Stimulated activated effector memory CD8-positive, alpha-beta T cell treated with anti-CD3 and anti-CD28 coated beads, Interleukin-12 subunit alpha, Interleukin-12 subunit beta, amount 100 ng/mL, for 72 hours (primary cell): Measurements from ENCODE around the gene GLUL.

Source experiments
- ATAC-seq: fragments of 150-1000 bp; cut with Tn5 transposase; 2 replicates; pipeline ENCODE4 v1.10.0; 2021
- DNase-seq, 2 donors: peaks; one replicate each; pipeline ENCODE4 v3.0.0; 2021 to 2022; ENCODE audit warnings: low spot score in 2 of 2
- H3K27ac Mint-ChIP-seq: one replicate; pipeline ENCODE4 v1.8.0; 2022; ENCODE audit warnings: mild to moderate bottlenecking, mixed read lengths
- H3K36me3 Mint-ChIP-seq: one replicate; pipeline ENCODE4 v1.8.0; 2022; ENCODE audit warnings: mild to moderate bottlenecking, mixed read lengths
- H3K4me1 Mint-ChIP-seq: one replicate; pipeline ENCODE4 v1.8.0; 2022; ENCODE audit warnings: mixed read lengths
- H3K4me3 Mint-ChIP-seq: one replicate; pipeline ENCODE4 v1.8.0; 2022; ENCODE audit warnings: mild to moderate bottlenecking, mixed read lengths
- H3K9me3 Mint-ChIP-seq: one replicate; pipeline ENCODE4 v1.8.0; 2022; ENCODE audit warnings: mixed read lengths

The GLUL gene

DNA sequence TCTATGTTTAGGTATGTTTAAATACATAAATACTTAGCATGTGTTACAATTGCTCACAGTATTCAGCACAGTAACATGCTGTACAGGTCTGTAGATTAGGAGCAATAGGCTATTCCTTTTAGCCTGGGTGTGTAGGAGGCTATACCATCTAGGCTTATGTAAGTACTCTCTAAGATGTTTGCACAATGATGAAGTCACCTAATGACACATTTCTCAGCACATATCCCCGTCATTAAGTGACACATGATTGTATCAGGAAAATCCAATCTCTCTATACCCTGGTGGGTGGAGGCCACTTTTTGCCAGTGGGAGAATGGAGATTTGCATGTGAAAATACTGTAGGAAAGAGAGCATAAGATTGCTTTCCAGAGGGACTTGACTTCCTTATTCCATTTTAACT is 14.4 kb upstream of the GLUL start:
- H3K36me3 Mint-ChIP-seq = no peaks in the 10 kb centered on the region
- no peaks in the 10 kb centered on the region for H3K4me1 Mint-ChIP-seq
- no peak for ATAC-seq
- no peak overlapping the region for H3K4me3 Mint-ChIP-seq
- DNase-seq = no peak
- H3K27ac Mint-ChIP-seq = no peak overlapping the region
- peaks cover 4% of the 10 kb centered on the region for H3K9me3 Mint-ChIP-seq

DNA sequence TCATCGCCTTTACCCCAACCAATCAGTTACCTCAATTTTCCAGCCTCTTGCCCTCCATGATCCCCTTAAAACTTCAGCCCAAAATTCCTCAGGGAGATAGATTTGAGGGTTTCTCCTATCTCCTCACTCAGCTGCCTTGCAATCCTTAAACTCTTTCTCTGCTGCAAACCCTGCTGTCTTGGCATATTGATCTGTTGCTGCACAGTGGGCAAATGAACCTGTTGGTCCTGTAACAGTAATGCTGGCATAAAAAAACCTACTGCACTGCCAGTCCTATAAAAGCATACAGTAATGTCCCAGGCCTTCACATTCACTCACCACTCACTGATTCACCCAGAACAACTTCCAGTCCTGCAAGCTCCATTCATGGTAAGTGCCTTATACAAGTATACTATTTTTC is 14.0 kb upstream of the GLUL start:
- ATAC-seq (no peak), DNase-seq (no peak)
- Mint-ChIP-seq H3K4me3 (no peak overlapping the region), H3K9me3 (peaks cover 4% of the 10 kb centered on the region), H3K27ac (no peak overlapping the region), H3K4me1 (no peaks in the 10 kb centered on the region), H3K36me3 (no peaks in the 10 kb centered on the region)

DNA sequence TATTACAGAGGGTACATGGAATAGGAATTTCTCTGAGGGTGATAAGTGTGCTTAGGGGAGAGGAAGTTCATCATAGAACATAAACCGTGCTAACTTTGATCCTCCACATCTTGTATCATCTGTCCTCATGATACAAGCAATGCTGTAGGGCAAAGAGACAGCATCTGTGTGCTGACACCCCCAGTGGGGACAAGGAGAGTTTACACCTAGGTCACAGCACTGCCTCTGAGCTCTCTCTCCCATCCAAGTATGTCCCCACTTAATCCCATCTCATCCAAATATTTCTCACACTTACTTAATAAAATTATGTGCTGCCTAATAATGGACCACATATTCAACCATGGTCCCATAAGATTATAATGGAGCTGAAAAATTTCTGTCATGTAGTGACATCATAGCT is 13.2 kb upstream of the GLUL start:
- Mint-ChIP-seq H3K36me3 (no peaks in the 10 kb centered on the region), H3K4me1 (no peaks in the 10 kb centered on the region)
- ATAC-seq = no peak

DNA sequence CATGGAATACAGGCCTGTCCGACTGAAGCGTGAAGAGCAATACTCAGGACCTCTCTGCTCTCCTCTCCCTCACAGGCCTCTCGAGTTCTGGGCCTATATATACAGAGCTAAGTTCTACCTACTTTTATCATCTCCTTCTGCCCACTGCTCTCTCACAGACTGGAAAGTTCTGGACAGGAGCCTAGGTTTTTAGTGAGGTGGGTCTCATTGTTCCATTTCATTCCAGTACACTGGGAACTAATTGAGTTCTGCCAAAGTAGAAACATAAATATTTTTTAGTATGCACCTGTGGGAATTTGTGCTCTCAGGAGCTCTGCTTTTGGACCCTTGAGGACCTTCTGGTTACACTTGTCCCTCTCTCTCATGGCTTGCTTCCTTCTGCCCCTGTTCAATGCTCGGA is 9.0 kb upstream of the GLUL start, which contains the start of gene TEDDM1:
Gene TEDDM1 (minus strand): TSS at position 101 of the 400 bp plus-strand sequence. CDS start 182 bp downstream, outside the sequence.
- no peak for DNase-seq
- Mint-ChIP-seq H3K4me1 (no peaks in the 10 kb centered on the region), H3K36me3 (no peaks in the 10 kb centered on the region), H3K27ac (no peak within 1 kb of the TSS), H3K4me3 (no peak within 1 kb of the TSS), H3K9me3 (peaks cover 2% of the 10 kb centered on the region)
- no peak for ATAC-seq

More for the DNA sequence above, 13.2 kb upstream of the GLUL start:
- Mint-ChIP-seq H3K27ac (no peak overlapping the region), H3K4me3 (no peak overlapping the region), H3K9me3 (peaks cover 4% of the 10 kb centered on the region)
- DNase-seq = no peak

DNA sequence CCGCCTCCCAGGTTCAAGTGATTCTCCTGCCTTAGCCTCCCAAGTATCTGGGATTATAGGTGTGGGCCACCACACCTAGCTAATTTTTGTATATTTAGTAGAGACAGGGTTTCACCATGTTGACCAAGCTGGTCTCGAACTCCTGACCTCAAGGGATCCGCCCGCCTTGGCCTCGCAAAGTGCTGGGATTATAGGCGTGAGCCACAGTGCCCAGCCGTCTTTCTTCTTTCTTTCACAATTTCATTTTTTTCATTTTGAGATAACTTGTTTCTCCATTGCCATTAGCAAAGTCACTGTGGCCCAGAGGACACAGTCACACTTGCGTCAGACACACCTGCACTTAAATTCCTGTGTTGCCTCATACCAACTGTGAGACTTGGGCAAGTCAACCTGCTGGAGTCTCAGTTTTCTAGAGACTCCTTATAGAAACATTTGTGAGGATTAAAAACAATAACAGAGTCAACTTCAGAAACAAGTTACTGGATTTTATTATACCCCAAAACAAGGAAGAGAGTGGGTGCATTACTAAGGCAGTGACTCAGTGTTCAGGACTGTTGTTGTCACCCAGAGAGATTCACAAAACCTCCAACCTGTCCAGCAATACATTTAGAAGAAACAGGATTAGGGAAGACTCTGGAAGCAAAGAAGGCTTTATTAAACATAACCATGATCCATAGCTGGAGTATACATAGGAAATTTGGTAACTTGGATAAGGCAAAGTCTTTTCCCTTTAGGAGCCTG is 6.2 kb upstream of the GLUL start:
- ATAC-seq (no peak), DNase-seq (no peak)
- Mint-ChIP-seq H3K4me1 (no peaks in the 10 kb centered on the region), H3K4me3 (no peak overlapping the region), H3K36me3 (no peaks in the 10 kb centered on the region), H3K27ac (no peak overlapping the region), H3K9me3 (no peaks in the 10 kb centered on the region)

DNA sequence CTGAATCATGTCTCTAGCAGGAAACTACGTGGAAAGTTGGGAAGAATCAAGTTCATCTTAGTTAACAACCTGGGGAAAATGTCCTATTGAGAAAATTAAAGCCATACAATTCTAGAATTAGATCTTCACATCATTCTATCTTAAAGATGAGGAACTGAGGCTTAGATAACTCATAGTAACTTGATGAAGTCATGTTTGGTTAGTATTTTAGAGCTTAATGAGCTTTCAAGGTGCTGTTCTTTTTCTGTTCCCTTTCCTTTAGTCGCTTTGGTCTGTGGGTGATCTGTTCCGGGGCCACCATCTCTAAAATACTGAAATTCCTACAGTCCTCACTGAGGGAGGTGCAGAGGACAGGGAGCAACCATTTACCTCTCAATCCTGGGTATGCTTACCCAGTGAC is 4.3 kb upstream of the GLUL start:
- ATAC-seq (no peak), DNase-seq (no peak)

DNA sequence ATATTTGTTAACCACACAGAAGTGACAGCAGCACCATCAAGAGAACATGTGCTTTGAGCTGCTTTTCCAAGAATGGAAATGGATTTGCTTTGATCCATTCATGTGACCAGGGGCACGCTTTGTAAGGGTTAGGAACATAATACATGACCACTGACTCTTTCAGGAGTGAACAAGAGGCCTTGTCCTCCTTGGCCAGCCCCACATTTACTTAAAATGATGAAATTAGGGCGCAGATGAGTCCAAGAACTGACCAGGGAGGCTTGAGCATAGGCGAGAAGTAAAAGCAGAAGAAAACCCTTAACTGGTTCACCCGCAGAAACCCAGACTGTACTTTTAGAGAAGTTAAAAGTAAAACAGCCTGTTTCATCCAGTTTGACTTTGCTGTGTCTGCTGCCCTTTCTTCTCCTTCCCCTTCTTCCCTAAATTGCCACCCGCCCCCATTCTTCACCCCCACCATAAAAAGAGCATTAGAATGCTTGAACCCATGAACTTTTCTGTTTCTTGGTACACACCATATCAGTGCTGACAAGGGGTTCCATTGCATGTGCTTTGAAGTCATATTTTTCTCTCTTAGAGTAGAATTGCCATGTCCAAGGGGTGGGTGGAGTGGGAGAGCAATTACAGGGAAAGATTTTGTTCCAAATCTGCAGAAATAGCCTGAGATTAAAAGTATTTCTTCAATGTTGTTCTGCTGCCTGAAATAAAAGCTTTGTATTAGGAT is 2.6 kb upstream of the GLUL start:
- H3K4me3 Mint-ChIP-seq = no peak overlapping the region
- DNase-seq (no peak), ATAC-seq (no peak)
- H3K36me3 Mint-ChIP-seq = peaks cover 22% of the 10 kb centered on the region
- H3K27ac Mint-ChIP-seq = no peak overlapping the region
- no peaks in the 10 kb centered on the region for H3K9me3 Mint-ChIP-seq
- H3K4me1 Mint-ChIP-seq = peaks cover 20% of the 10 kb centered on the region

More for the DNA sequence above, 4.3 kb upstream of the GLUL start:
- H3K4me3 Mint-ChIP-seq = no peak overlapping the region
- H3K4me1 Mint-ChIP-seq = peaks cover 4% of the 10 kb centered on the region
- no peaks in the 10 kb centered on the region for H3K9me3 Mint-ChIP-seq
- H3K27ac Mint-ChIP-seq = no peak overlapping the region
- peaks cover 5% of the 10 kb centered on the region for H3K36me3 Mint-ChIP-seq

DNA sequence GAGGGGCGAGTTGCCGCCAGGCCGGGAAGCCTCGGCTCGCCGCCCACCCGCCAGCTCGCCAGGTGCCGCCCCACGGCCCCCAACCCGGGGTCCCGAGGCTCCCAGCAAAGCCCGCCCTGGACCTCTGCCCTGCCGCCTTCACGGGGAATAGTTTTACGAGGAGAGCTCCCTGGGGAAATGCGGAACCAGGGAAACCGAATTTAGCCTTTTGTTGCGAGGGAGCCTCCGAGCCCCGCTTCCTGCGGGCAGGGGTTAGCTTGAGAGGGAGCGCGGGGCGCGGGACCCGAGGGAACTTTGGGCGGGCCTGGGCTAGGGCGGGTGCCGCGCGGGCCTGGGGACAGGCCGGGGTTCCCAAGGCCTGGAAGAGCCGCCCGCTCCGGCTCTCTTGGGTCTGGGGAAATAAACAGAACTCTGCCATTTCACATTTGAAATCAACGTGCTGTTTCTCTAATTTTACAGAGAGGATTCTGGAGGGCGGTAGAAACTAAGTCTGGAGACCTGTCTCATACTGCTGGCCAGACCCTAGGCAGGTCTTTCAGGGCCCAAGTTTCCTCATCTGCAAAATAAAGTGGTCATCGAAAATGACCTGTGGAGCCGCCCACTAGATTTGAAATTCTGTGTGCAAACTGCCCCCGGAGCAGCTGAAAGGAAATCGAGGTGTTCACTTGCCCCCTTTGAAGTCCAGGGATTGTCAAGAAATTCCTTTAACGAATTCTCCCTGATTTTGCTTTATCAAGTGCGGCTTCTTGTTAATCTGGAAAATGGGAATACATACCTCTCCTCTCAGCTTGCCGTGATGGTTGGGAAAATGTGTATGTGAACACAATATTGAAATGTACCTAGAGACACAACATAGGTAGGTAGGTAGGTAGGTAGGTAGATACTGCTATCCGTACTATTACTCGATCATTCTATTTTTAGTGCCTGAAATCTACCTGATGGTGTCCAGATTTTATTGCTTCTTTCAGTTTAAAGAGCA is 749 bp upstream of the GLUL start:
- H3K27ac Mint-ChIP-seq = peak overlapping the region; percentile 97
- H3K4me3 Mint-ChIP-seq = peak overlapping the region; percentile 99
- peaks cover 40% of the 10 kb centered on the region for H3K36me3 Mint-ChIP-seq
- peak; percentile 11 to 55 for DNase-seq
- ATAC-seq = peak; percentile 1
- no peaks in the 10 kb centered on the region for H3K9me3 Mint-ChIP-seq
- H3K4me1 Mint-ChIP-seq = peaks cover 32% of the 10 kb centered on the region

DNA sequence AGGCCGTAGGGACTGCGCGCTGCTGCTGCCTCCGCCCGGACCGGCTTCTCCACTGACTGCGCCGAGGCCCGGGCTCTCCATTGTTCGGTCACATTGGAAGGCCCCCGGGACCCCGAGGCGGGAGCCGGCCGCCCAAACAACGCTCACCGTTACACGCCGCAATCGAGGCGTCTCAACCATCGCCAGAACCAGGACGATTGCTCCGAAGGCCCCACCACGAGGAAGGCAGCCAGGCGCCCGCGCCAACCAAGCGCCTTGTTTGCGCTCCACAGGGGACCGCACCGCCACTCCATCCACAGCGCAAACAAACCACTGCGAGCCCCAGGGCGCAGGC is 595 bp downstream of the GLUL start:
- ATAC-seq (peak; percentile 22), DNase-seq (no peak)
- Mint-ChIP-seq H3K4me3 (peak overlapping the region; percentile 99), H3K36me3 (peaks cover 54% of the 10 kb centered on the region), H3K9me3 (no peaks in the 10 kb centered on the region), H3K4me1 (peaks cover 36% of the 10 kb centered on the region), H3K27ac (peak overlapping the region; percentile 97)

DNA sequence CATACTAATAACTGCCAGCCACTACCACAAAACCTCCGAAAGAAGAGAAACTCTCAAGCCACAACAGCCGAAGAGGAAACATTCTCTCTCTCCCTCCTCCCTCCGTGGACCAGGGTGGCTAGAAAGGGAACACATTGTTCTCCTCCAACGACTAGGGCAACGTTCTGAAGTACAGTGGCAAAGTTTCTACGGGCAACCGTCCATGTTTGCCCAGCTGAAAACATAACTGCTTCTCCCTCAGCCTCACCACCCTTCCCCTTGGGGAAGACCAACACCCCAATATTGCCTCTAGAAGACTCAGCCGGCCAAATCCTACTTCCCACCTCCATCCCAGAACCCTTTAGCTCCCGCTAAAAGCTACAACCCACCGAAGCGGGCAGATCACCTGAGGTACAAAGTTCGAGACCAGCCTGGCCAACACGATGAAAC is 2.0 kb downstream of the GLUL start:
- peak in 1 of 2 donors; percentile 52 for DNase-seq
- Mint-ChIP-seq H3K27ac (peak overlapping the region; percentile 97), H3K36me3 (peaks cover 67% of the 10 kb centered on the region), H3K4me3 (peak overlapping the region; percentile 99), H3K4me1 (peaks cover 36% of the 10 kb centered on the region), H3K9me3 (no peaks in the 10 kb centered on the region)
- ATAC-seq = no peak

DNA sequence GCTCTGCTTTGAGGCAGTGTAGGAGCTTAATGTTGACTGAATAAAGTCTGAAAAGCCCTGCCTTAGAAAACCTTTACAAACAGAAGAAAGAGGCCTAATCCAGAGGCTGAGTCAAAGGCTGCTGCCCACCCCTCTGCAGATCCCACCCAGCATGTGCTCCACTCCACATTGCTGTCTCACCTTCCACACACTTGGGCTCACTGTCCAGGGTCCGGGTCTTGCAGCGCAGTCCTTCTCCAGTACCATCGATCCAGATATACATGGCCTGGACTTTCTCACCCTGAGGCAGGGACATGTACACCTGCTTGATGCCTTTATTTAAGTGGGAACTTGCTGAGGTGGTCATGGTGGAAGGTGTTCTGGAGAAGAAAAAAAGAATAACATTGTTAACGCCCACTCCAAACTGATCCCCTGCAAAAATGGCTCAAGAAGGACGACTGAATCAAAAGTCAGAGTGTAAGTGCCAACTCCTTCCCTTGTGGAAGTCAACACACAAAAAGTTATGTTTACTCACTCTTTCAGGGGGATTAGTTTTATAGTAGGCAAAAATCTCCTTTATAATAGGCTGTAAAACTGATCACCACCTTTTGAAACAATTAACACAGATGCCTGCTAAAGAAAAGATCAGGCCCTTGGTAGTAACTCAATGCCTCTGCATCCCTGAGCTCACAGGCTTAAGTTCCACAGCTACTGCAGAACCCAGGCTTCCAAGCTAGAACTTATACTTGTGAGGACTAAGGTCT is 3.0 kb downstream of the GLUL start:
- Mint-ChIP-seq H3K4me1 (peaks cover 36% of the 10 kb centered on the region), H3K4me3 (peak overlapping the region; percentile 99), H3K9me3 (no peaks in the 10 kb centered on the region), H3K27ac (no peak overlapping the region), H3K36me3 (peaks cover 78% of the 10 kb centered on the region)
- ATAC-seq (no peak), DNase-seq (no peak)

DNA sequence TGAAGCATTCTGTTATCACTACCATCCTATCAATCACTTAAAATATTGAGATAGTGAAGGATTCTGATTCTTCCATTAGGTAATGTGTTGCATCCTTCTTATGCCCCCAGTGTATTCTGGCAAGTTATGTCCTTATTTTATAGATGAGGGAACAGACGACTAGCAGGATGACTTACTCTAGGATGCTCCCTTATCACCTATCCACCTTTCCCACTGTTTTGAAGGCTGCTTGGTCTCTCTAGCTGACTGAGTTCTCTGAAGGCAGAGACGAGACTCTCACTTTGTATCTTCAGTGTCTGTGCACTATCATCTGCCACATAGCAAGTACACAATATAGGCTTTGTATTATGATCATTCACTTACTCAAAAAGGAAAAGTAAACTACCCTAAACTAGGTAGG is 4.0 kb downstream of the GLUL start:
- no peaks in the 10 kb centered on the region for H3K9me3 Mint-ChIP-seq
- no peak overlapping the region for H3K4me3 Mint-ChIP-seq
- no peak for DNase-seq
- ATAC-seq = no peak
- peaks cover 88% of the 10 kb centered on the region for H3K36me3 Mint-ChIP-seq
- H3K27ac Mint-ChIP-seq = no peak overlapping the region
- H3K4me1 Mint-ChIP-seq = peaks cover 36% of the 10 kb centered on the region

DNA sequence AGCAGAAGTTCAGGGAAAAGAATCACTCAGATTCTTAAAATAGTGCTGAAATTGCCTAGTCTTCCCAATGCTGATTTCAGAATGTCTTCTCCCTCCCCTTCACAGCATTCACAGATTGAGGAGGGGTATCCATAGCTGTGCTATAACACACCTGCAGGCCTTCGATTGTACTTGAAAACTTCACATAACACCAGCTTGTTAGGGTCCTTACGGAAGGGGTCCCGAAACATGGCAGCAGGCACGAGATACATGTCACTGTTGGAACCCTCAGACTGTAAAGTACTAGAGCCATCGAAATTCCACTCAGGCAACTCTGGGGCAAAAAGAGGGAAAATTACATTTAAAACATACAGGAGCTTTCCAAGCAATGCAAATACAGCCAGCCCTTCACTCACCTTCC is 4.6 kb downstream of the GLUL start:
- Mint-ChIP-seq H3K36me3 (peaks cover 90% of the 10 kb centered on the region), H3K4me3 (no peak overlapping the region), H3K27ac (no peak overlapping the region), H3K9me3 (no peaks in the 10 kb centered on the region), H3K4me1 (peaks cover 36% of the 10 kb centered on the region)
- DNase-seq (no peak), ATAC-seq (no peak)

DNA sequence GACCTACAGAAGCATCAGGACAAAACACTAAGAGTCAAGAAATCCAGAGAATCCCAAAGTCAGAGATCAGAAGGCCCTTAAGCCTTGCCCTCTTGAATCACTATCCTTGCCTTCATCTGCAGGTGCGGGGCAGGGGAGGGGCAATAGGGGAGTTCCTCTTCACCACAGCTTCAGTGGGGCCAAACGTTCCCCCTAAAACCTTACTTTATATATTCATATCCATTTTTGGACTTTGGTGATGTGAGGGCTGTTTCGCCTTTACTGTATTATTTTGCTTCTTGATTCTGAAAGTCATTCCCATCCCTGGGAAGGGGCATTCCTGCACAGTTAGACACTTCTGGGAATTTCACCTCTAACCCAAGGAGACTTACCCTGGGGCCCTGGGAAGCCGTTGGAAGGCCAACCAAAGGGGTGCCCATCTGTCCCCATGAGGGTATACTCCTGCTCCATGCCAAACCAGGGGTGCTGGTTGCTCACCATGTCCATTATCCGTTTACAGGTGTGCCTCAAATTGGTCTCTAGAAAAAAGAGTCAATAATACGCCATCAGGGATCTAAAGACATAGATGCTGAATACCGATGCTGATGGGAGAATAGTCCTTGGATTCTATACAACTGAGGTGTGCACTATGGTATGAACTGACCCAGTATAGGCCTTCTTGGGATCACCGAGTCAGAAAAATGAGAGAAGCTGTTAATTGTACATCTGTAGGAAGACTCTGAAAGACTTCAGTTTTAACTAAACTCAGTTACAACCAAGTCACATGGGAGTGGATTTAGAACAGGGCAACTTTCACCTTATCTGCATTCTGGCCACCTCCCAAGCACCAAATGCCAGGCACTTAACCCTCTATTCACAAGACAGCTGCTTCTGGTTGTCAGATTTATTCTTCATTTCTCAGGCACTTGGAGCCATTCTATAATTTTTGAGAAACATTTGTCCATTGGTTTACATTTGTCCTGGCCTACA is 5.4 kb downstream of the GLUL start:
- Mint-ChIP-seq H3K4me1 (peaks cover 34% of the 10 kb centered on the region), H3K4me3 (no peak overlapping the region), H3K9me3 (no peaks in the 10 kb centered on the region), H3K36me3 (peaks cover 88% of the 10 kb centered on the region), H3K27ac (no peak overlapping the region)
- DNase-seq (no peak), ATAC-seq (no peak)
